Measurements from ENCODE around the gene SSC5D.

SSC5D gene

DNA sequence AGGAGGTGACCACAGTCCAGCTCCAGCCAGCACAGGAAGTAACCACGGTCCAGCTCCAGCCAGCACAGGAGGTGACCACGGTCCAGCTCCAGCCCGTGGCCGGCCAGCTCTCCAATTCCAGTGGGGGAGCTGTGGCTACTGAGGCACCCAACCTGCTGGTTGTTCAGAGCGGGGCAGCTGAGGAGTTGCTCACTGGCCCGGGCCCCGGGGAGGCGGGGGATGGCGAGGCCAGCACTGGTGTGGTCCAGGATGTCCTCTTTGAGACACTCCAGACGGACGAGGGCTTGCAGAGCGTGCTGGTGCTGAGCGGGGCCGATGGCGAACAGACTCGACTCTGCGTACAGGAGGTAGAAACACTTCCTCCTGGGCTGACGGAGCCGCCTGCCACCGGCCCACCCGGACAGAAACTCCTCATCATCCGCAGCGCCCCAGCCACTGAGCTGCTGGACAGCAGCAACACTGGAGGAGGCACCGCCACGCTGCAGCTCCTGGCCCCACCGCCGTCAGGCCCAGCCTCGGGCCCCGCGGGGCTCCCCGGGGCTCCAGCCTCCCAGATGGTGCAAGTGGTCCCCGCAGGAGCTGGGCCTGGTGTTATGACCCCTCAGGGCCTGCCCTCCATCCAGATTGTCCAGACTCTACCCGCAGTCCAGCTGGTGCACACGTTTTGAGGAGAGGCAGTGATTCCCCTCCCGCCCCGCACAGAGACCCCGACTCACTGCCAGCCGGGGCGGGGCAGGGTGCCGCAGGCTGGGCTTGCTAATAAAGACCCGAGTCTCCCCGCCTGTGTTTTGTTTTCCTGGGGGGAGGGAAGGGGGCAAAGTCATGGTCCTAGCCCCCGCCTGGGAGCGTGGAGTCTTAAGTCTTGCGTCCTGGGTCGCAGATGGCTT, 4.3 kb upstream of the SSC5D start:
- 79% methylated on average over 46 of the region's 46 CpGs for WGBS
- Histone ChIP-seq H3K27me3 (ENCODE audit: insufficient read depth, low read length) (no peaks in the 10 kb centered on the region), H3K27ac (ENCODE audit: low read depth, low read length) (peak overlapping the region; percentile 18; the same call in 1 of the 2 replicates), H3K9me3 (ENCODE audit: insufficient read depth, low read depth, low read length) (no peaks in the 10 kb centered on the region), H3K4me3 (ENCODE audit: low read length) (peak overlapping the region; percentile 78), H3K9ac (ENCODE audit: low read depth, low read length) (peak overlapping the region; percentile 84), H3K4me1 (ENCODE audit: insufficient read depth, low read length) (peaks cover 22% of the 10 kb centered on the region), H3K36me3 (ENCODE audit: insufficient read depth, low read length) (no peaks in the 10 kb centered on the region)

DNA sequence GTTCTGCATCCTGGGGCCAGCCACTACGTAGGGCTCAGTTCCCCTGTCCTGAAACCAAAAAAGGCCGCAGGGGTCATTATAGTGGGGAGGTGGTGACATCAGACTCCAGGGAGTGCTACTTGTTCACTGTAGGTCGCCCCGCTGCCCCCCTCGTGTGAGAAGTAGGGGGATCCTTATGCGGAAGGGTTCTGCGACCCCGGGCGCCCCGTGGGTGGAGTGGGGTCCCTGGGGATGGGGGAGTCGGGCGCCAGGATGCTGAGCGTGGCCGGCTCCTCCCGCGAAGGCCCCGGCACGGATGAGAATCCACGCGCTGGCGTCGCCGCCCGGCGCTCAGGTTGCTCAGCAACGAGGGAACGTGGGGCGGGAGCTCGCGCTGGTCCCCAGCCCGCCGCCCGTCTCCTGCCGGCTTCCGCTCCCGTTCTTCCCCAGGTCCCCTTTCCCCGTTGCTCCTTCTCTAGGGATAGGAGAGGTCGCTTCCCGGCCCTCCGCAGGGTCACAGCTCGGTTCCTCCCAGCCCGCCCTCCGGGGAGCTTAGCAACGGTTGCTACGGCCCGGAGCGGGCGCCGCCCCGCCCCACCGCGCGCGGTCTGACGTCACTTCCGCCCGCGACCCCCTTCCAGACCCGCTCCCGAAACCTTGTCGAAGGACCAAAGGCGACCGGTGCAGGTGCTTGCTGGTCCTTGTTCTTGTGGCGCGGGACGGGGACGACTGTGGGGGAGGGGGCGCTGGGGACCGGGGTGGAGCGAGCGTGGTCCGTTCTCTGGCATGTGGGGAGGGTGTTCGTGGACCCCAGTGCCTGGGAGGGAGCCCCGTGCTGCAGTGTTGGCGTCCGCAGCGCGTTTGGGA, 3.4 kb upstream of the SSC5D start, which contains the start of gene NAT14:
NAT14 (plus strand) TSS at position 596 of the 846 bp plus-strand sequence. CDS start 521 bp downstream, outside the sequence.
- Histone ChIP-seq H3K4me1 (ENCODE audit: insufficient read depth, low read length) (peaks cover 24% of the 10 kb centered on the region), H3K27me3 (ENCODE audit: insufficient read depth, low read length) (no peaks in the 10 kb centered on the region), H3K4me3 (ENCODE audit: low read length) (peak within 1 kb of the TSS; percentile 78), H3K9ac (ENCODE audit: low read depth, low read length) (peak within 1 kb of the TSS; percentile 84), H3K9me3 (ENCODE audit: insufficient read depth, low read depth, low read length) (no peaks in the 10 kb centered on the region), H3K36me3 (ENCODE audit: insufficient read depth, low read length) (no peaks in the 10 kb centered on the region), H3K27ac (ENCODE audit: low read depth, low read length) (peak within 1 kb of the TSS; percentile 76)
- WGBS, result 3% methylated on average over 78 of the region's 78 CpGs

DNA sequence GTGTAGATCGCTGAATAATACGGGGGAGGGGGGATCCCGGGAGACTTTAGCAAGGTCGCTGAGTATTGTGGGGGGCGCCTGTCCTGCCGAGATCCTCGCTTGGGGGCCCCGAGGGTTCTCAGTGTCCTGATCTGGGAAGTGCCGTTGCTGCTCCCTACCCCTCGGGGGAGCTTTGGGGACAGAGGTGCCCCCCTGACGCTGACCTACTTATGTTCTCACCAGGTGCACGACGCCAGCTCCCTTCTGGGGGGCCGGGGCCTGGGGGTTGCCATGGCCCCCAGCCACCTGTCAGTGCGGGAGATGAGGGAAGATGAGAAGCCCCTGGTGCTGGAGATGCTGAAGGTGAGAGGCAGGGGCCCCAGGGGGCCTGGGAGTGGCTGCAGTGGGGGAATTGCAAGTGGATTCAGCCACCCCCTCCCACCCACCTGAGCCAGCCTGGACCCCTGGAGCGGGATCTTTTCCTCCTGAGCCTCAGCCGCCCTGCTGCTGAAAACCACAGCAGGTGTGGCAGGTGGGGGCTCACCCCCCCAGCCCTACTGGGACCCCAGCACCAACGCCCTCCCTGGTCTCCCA, 2.7 kb upstream of the SSC5D start:
- Histone ChIP-seq H3K4me3 (ENCODE audit: low read length) (peak overlapping the region; percentile 78), H3K27ac (ENCODE audit: low read depth, low read length) (peak overlapping the region; percentile 76), H3K36me3 (ENCODE audit: insufficient read depth, low read length) (no peaks in the 10 kb centered on the region), H3K27me3 (ENCODE audit: insufficient read depth, low read length) (no peaks in the 10 kb centered on the region), H3K9ac (ENCODE audit: low read depth, low read length) (peak overlapping the region; percentile 84), H3K4me1 (ENCODE audit: insufficient read depth, low read length) (peaks cover 24% of the 10 kb centered on the region), H3K9me3 (ENCODE audit: insufficient read depth, low read depth, low read length) (no peaks in the 10 kb centered on the region)
- WGBS, result 6% methylated on average over 18 of the region's 18 CpGs

- no peaks in the 10 kb centered on the region for H3K27me3 ChIP-seq (ENCODE audit: insufficient read depth, low read length)
- no peaks in the 10 kb centered on the region for H3K36me3 ChIP-seq (ENCODE audit: insufficient read depth, low read length)
- H3K4me1 ChIP-seq (ENCODE audit: insufficient read depth, low read length), result peaks cover 24% of the 10 kb centered on the region
- H3K9me3 ChIP-seq (ENCODE audit: insufficient read depth, low read depth, low read length), result no peaks in the 10 kb centered on the region
- WGBS, result 68% methylated on average over 53 of the region's 53 CpGs
- H3K27ac ChIP-seq (ENCODE audit: low read depth, low read length), result peak overlapping the region; percentile 27; the same call in 1 of the 2 replicates
- H3K9ac ChIP-seq (ENCODE audit: low read depth, low read length), result 0 out of 2 replicates have a peak overlapping the region, but pooled peaks have one; percentile 22
- peak overlapping the region; percentile 78 for H3K4me3 ChIP-seq (ENCODE audit: low read length)
Observed at GRCh38 chr19:55486043-55486970, 1.9 kb upstream of the SSC5D start.

GRCh38 chr19:55486971-55487923, 989 bp upstream of the SSC5D start:
- peak overlapping the region; percentile 28; the same call in 1 of the 2 replicates for H3K9ac ChIP-seq (ENCODE audit: low read depth, low read length)
- H3K9me3 ChIP-seq (ENCODE audit: insufficient read depth, low read depth, low read length), result no peaks in the 10 kb centered on the region
- no peaks in the 10 kb centered on the region for H3K36me3 ChIP-seq (ENCODE audit: insufficient read depth, low read length)
- peak overlapping the region; percentile 24 for H3K4me3 ChIP-seq (ENCODE audit: low read length)
- H3K27ac ChIP-seq (ENCODE audit: low read depth, low read length), result peak overlapping the region; percentile 27
- H3K4me1 ChIP-seq (ENCODE audit: insufficient read depth, low read length), result peaks cover 24% of the 10 kb centered on the region
- 32% methylated on average over 22 of the region's 27 CpGs for WGBS
- no peaks in the 10 kb centered on the region for H3K27me3 ChIP-seq (ENCODE audit: insufficient read depth, low read length)

DNA sequence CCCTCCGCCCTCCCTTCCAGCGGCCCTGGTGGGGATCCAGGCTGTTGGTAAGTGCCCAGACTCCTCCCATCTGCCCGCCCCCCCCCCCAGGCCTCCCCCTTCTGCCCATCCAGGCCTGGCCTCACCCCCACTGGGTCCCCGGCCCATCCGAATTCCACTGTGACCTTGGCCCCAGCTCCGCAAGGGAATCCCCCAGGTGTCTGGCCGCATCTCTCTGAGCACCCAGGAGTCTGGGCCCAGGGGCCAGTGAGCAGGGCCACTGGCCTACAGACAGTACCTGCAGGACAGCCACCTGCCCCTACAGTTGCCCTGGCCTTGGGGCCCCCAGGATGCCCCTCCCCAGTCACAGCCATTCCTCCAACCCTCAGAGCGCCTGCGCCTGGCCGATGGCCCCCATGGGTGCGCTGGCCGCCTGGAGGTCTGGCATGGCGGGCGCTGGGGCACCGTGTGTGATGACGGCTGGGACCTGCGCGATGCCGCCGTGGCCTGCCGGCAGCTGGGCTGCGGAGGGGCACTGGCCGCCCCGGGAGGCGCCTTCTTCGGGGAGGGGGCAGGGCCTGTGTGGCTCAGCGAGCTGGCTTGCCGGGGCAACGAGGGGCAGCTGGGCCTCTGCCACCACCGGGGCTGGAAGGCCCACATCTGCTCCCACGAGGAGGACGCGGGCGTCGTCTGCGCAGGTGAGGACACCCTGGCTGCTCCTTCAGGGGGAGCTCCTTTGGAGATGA, 912 bp downstream of the SSC5D start:
- 49% methylated on average over 35 of the region's 36 CpGs for WGBS
- H3K4me3 ChIP-seq (ENCODE audit: low read length), result no peak overlapping the region
- no peak overlapping the region for H3K9ac ChIP-seq (ENCODE audit: low read depth, low read length)
- no peak overlapping the region for H3K27ac ChIP-seq (ENCODE audit: low read depth, low read length)
- H3K36me3 ChIP-seq (ENCODE audit: insufficient read depth, low read length), result no peaks in the 10 kb centered on the region
- H3K27me3 ChIP-seq (ENCODE audit: insufficient read depth, low read length), result no peaks in the 10 kb centered on the region
- peaks cover 19% of the 10 kb centered on the region for H3K4me1 ChIP-seq (ENCODE audit: insufficient read depth, low read length)
- no peaks in the 10 kb centered on the region for H3K9me3 ChIP-seq (ENCODE audit: insufficient read depth, low read depth, low read length)

GRCh38 chr19:55489711-55490477, 1.7 kb downstream of the SSC5D start:
- no peaks in the 10 kb centered on the region for H3K36me3 ChIP-seq (ENCODE audit: insufficient read depth, low read length)
- no peaks in the 10 kb centered on the region for H3K27me3 ChIP-seq (ENCODE audit: insufficient read depth, low read length)
- peaks cover 16% of the 10 kb centered on the region for H3K4me1 ChIP-seq (ENCODE audit: insufficient read depth, low read length)
- H3K9ac ChIP-seq (ENCODE audit: low read depth, low read length), result no peak overlapping the region
- no peak overlapping the region for H3K27ac ChIP-seq (ENCODE audit: low read depth, low read length)
- WGBS, result 68% methylated on average over 18 of the region's 21 CpGs
- no peak overlapping the region for H3K4me3 ChIP-seq (ENCODE audit: low read length)
- no peaks in the 10 kb centered on the region for H3K9me3 ChIP-seq (ENCODE audit: insufficient read depth, low read depth, low read length)

- peaks cover 16% of the 10 kb centered on the region for H3K4me1 ChIP-seq (ENCODE audit: insufficient read depth, low read length)
- WGBS, result 84% methylated on average over 52 of the region's 52 CpGs
- H3K27ac ChIP-seq (ENCODE audit: low read depth, low read length), result no peak overlapping the region
- H3K9me3 ChIP-seq (ENCODE audit: insufficient read depth, low read depth, low read length), result no peaks in the 10 kb centered on the region
- no peaks in the 10 kb centered on the region for H3K36me3 ChIP-seq (ENCODE audit: insufficient read depth, low read length)
- no peaks in the 10 kb centered on the region for H3K27me3 ChIP-seq (ENCODE audit: insufficient read depth, low read length)
- H3K4me3 ChIP-seq (ENCODE audit: low read length), result no peak overlapping the region
- H3K9ac ChIP-seq (ENCODE audit: low read depth, low read length), result no peak overlapping the region
Observed at GRCh38 chr19:55490478-55491432, 2.5 kb downstream of the SSC5D start.
